ENCODE data around the gene STUM.

STUM gene

GRCh38 chr1:226655251-226656163 is 106.9 kb downstream of the STUM start:
- no peak for DNase-seq (ENCODE audit: low read depth)

GRCh38 chr1:226656201-226656600 is 107.6 kb downstream of the STUM start:
- no peak for DNase-seq (ENCODE audit: low read depth)

GRCh38 chr1:226656601-226657277 is 108.2 kb downstream of the STUM start:
- no peak for DNase-seq (ENCODE audit: low read depth)

- no peak for DNase-seq (ENCODE audit: low read depth)
These were observed 109.5 kb downstream of the STUM start for GRCh38 chr1:226657895-226658545.

GRCh38 chr1:226658546-226659125 is 110.1 kb downstream of the STUM start:
- no peak for DNase-seq (ENCODE audit: low read depth)

Data from activated gamma-delta T cell treated with anti-CD3 and anti-CD28 coated beads, Interleukin-2, amount 50 U/mL, for 16 hours (primary cell).